T-cell (primary cell): ENCODE data around the gene DICER1. TPM values are rescaled to one million over a fixed set of nuclear protein-coding genes. Genes with fewer than 3 reads are reported as not detected.
A peak's percentile ranks its signal among the peaks of the same experiment; 100 is the strongest.
"Not testable (repeated sequence)": the region's sequence is repeated elsewhere in the genome, so short reads cannot be mapped to it uniquely, and the experiment has no call there.

Source experiments
- ATAC-seq, 4 experiments: fragments of 200-7000 bp in 3 of 4; fragments of 150-1000 bp in 1 of 4; cut with Tn5 transposase; replicated peaks in 1 of 4; 1 replicate in 3 of 4; 2 replicates in 1 of 4; pipeline ENCODE4 v1.10.0; 2021; ENCODE audit warnings: moderate library complexity in 3 of 4, mild to moderate bottlenecking in 2 of 4, moderate number of reproducible peaks in 1 of 4
- CTCF ChIA-PET, 2 donors: fragments of 300-600 bp; sonication (Branson Sonifier 250); formaldehyde crosslinking; loops; one replicate each; lab custom pipeline; 2022; ENCODE audit warnings: antibody characterized with exemption in 2 of 2; lab: Charles Lee
- POLR2A ChIA-PET, 2 donors: fragments of 300-600 bp; sonication (Branson Sonifier 250); formaldehyde crosslinking; loops; one replicate each; lab custom pipeline; 2022; ENCODE audit warnings: antibody characterized with exemption in 2 of 2; lab: Charles Lee
- DNase-seq, 35 experiments: peaks; one replicate each; pipeline versions ENCODE4 v3.0.0 to v3.0.0-alpha.2; 2013 to 2023
- H3K27ac ChIP-seq: one replicate; pipeline ENCODE4 v1.5.1; 2013; ENCODE audit warnings: low read length
- H3K27me3 ChIP-seq, 2 experiments: replicated peaks in 1 of 2; 1 replicate in 1 of 2; 2 replicates in 1 of 2; pipeline versions ENCODE4 v1.6.1 to v1.7.0; 2013; ENCODE audit warnings: low read length in 1 of 2, mixed read lengths in 1 of 2; ENCODE audit not compliant: control insufficient read depth in 2 of 2, insufficient read depth in 2 of 2; ENCODE audit errors: extremely low read depth in 1 of 2
- H3K36me3 ChIP-seq, 2 donors: 1 replicate in 1 of 2; 2 replicates in 1 of 2; pipeline versions ENCODE4 v1.6.1 to v1.7.0; 2013; ENCODE audit warnings: low read length in 1 of 2; ENCODE audit not compliant: control insufficient read depth in 2 of 2, insufficient read depth in 1 of 2; ENCODE audit errors: extremely low read depth in 1 of 2
- H3K4me1 ChIP-seq, 2 experiments: 1 replicate in 1 of 2; 2 replicates in 1 of 2; pipeline versions ENCODE4 v1.6.1 to v1.7.0; 2013; ENCODE audit warnings: low read length in 2 of 2, mixed read lengths in 1 of 2; ENCODE audit not compliant: insufficient read depth in 2 of 2, control insufficient read depth in 1 of 2; ENCODE audit errors: extremely low read depth in 1 of 2
- H3K4me3 ChIP-seq, 2 donors: 1 replicate in 1 of 2; 2 replicates in 1 of 2; pipeline versions ENCODE4 v1.5.1 to v1.7.0; 2013; ENCODE audit warnings: mild to moderate bottlenecking in 2 of 2, low read length in 1 of 2, moderate library complexity in 1 of 2; ENCODE audit not compliant: control insufficient read depth in 1 of 2; ENCODE audit errors: extremely low read depth in 1 of 2
- H3K9me3 ChIP-seq: 2 replicates; pipeline ENCODE4 v1.7.0; 2013
- H3K27ac Mint-ChIP-seq, 2 donors: one replicate each; pipeline ENCODE4 v1.8.0; 2020 to 2021; ENCODE audit warnings: mild to moderate bottlenecking in 2 of 2, mixed read lengths in 2 of 2
- H3K27me3 Mint-ChIP-seq, 2 donors: one replicate each; pipeline ENCODE4 v1.8.0; 2021 to 2022; ENCODE audit warnings: mixed read lengths in 2 of 2
- H3K36me3 Mint-ChIP-seq: one replicate; pipeline ENCODE4 v1.8.0; 2021; ENCODE audit warnings: mixed read lengths
- H3K4me1 Mint-ChIP-seq, 3 donors: one replicate each; pipeline ENCODE4 v1.8.0; 2020 to 2022; ENCODE audit warnings: mixed read lengths in 3 of 3, mild to moderate bottlenecking in 1 of 3
- H3K4me3 Mint-ChIP-seq, 3 donors: one replicate each; pipeline ENCODE4 v1.8.0; 2020 to 2022; ENCODE audit warnings: mild to moderate bottlenecking in 3 of 3, mixed read lengths in 3 of 3, moderate library complexity in 3 of 3
- H3K9me3 Mint-ChIP-seq, 3 donors: one replicate each; pipeline ENCODE4 v1.8.0; 2020 to 2022; ENCODE audit warnings: mixed read lengths in 3 of 3
- WGBS: methylation state at CpG from one replicate; pipeline ENCODE4 v1.1.5; 2013; ENCODE audit warnings: missing lambda C conversion rate; ENCODE audit not compliant: insufficient coverage; 5-methylcytosine and 5-hydroxymethylcytosine counted together
- total RNA-seq, 35 experiments: library from RNA in 6 of 35; stranded (reverse) in 6 of 35; fragments of 120-200 nt in 1 of 35; gene quantifications; one replicate each; pipeline versions ENCODE4 v1.2.1 to v1.2.4 and lab custom pipeline; 2013 to 2026

DICER1 gene
- total RNA-seq, 5 donors from 2014 or later (not counting 1 experiment from before 2014, with no cell fraction given) = 40.1 to 62.8 (median 57.8) TPM

DNA sequence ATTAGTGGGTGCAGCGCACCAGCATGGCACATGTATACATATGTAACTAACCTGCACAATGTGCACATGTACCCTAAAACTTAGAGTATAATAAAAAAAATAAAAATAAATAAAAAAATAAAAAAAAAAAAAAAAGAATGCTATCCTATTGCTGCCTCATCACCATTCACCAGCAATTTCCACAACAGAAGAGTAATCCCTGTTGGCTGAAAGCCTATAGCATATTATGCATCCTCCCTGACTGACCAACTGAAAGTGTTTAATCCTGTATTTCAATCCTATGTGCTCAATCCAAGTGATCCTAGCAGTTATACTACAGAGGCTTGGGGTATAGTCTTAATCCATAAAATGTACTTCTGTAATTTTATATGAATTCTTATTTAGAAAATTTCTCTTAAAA lies 18.5 kb downstream of the DICER1 start:
- CTCF ChIA-PET = no interaction called here
- Histone ChIP-seq H3K27me3 (no peaks in the 10 kb centered on the region), H3K36me3 (no peaks in the 10 kb centered on the region), H3K27ac (no peak overlapping the region), H3K9me3 (no peaks in the 10 kb centered on the region), H3K4me1 (peaks cover 3 to 14% of the 10 kb centered on the region in 2 experiments), H3K4me3 (no peak overlapping the region)
- no peak for DNase-seq
- H3K36me3 Mint-ChIP-seq = peaks cover 9% of the 10 kb centered on the region
- ATAC-seq = no peak
- H3K9me3 Mint-ChIP-seq = no peaks in the 10 kb centered on the region
- no CpG with 5 or more reads among the region's 1 CpG for WGBS
- peaks cover 81 to 85% (median 85%) of the 10 kb centered on the region in 3 donors for H3K4me1 Mint-ChIP-seq
- H3K27me3 Mint-ChIP-seq = no peaks in the 10 kb centered on the region
- H3K4me3 Mint-ChIP-seq = no peak overlapping the region
- POLR2A ChIA-PET = no interaction called here
- H3K27ac Mint-ChIP-seq = no peak overlapping the region

DNA sequence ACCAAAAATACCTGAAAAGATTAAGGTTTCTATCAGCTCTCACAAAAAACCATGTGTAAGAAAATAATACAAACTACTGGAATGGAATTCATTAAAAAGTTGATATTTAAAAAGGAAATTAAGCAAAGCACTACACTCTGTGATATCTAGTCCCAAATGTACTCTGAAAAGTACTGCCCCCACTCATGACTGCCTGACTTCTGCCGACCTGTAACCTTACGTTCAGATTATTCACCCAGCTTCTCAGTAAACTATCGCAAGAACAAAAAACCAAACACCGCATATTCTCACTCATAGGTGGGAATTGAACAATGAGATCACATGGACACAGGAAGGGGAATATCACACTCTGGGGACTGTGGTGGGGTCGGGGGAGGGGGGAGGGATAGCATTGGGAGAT lies 18.9 kb downstream of the DICER1 start:
- H3K9me3 Mint-ChIP-seq, ATAC-seq, H3K36me3 ChIP-seq, H3K36me3 Mint-ChIP-seq, H3K27ac ChIP-seq, DNase-seq, H3K4me3 ChIP-seq, H3K9me3 ChIP-seq, H3K4me3 Mint-ChIP-seq, H3K27me3 ChIP-seq, POLR2A ChIA-PET, H3K27me3 Mint-ChIP-seq, H3K27ac Mint-ChIP-seq: not testable (repeated sequence)
- H3K4me1 ChIP-seq = peaks cover 3 to 12% of the 10 kb centered on the region in 2 experiments
- H3K4me1 Mint-ChIP-seq = peaks cover 78 to 84% (median 83%) of the 10 kb centered on the region in 3 donors
- no CpG with 5 or more reads among the region's 5 CpGs for WGBS
- CTCF ChIA-PET = interaction anchor here in 1 of 2 donors (0.7 kb wide), 1 partner anchor 1877 kb away, joined by 3 read pairs; no protein-coding TSS in a partner anchor

GRCh38 chr14:95137804-95138167 lies 19.5 kb downstream of the DICER1 start:
- peak overlapping the region in 1 of 3 donors; percentile 51 for H3K4me3 Mint-ChIP-seq
- peaks cover 76 to 81% (median 80%) of the 10 kb centered on the region in 3 donors for H3K4me1 Mint-ChIP-seq

DNA sequence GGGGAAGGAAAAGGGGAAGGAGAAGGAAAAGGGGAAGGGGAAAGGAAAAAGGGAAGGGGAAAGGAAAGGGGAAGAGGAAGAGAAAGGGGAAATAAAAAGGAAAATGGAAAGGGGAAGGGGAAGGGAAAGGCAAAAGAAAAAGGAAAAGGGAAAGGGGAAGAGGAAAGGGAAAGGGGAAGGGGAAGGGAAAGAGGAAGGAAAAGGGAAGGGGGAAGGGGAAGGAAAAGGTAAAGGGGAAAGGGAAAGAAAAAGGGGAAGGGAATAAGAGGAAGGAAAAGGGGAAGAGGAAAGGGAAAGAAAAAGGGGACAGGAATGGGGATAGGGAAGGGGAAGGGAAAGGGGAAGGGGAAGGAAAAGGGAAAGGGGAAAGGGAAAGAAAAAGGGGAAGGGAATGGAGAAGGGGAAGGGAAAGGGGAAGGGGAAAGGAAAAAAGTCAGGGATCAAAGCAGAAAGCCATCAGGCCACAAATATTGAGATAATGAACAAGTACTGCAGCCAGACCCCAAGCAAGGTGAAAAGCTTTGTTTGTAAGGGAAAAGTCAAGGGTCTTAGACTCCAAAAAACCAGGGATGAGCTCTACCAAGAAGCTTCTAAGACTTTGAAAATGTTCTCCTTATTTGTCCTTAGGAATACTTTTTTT lies 20.0 kb downstream of the DICER1 start:
- no peak for DNase-seq
- Mint-ChIP-seq H3K4me3 (peak overlapping the region in 1 of 3 donors; percentile 51), H3K36me3 (peaks cover 21% of the 10 kb centered on the region), H3K4me1 (peaks cover 73 to 81% (median 75%) of the 10 kb centered on the region in 3 donors), H3K27ac (no peak overlapping the region), H3K27me3 (no peaks in the 10 kb centered on the region), H3K9me3 (no peaks in the 10 kb centered on the region)
- no peaks in the 10 kb centered on the region for H3K9me3 ChIP-seq
- no peaks in the 10 kb centered on the region for H3K27me3 ChIP-seq
- no peak overlapping the region for H3K27ac ChIP-seq
- ChIA-PET CTCF (interaction anchor here in 1 of 2 donors (0.6 kb wide), 1 partner anchor 48 kb away, joined by 5 read pairs; no protein-coding TSS in a partner anchor), POLR2A (no interaction called here)
- ATAC-seq = no peak
- H3K36me3 ChIP-seq = peaks cover 0 to 8% of the 10 kb centered on the region in 2 donors
- H3K4me3 ChIP-seq = no peak overlapping the region
- H3K4me1 ChIP-seq = peaks cover 3 to 11% of the 10 kb centered on the region in 2 experiments

More at GRCh38 chr14:95137804-95138167, 19.5 kb downstream of the DICER1 start:
- Histone ChIP-seq H3K27me3 (no peaks in the 10 kb centered on the region), H3K4me1 (peaks cover 3 to 11% of the 10 kb centered on the region in 2 experiments), H3K36me3 (peaks cover 0 to 4% of the 10 kb centered on the region in 2 donors), H3K4me3 (no peak overlapping the region), H3K27ac (no peak overlapping the region), H3K9me3 (no peaks in the 10 kb centered on the region)
- Mint-ChIP-seq H3K36me3 (peaks cover 16% of the 10 kb centered on the region), H3K27ac (peak overlapping the region in 1 of 2 donors; percentile 55), H3K9me3 (no peaks in the 10 kb centered on the region), H3K27me3 (no peaks in the 10 kb centered on the region)
- ChIA-PET POLR2A (no interaction called here), CTCF (interaction anchor here in 1 of 2 donors (0.6 to 0.7 kb wide), 2 partner anchors 49 to 1877 kb away, joined by 3 to 5 read pairs; no protein-coding TSS in a partner anchor)
- no peak for DNase-seq
- ATAC-seq = no peak
- WGBS = 100% methylated on average over 3 of the region's 5 CpGs

DNA sequence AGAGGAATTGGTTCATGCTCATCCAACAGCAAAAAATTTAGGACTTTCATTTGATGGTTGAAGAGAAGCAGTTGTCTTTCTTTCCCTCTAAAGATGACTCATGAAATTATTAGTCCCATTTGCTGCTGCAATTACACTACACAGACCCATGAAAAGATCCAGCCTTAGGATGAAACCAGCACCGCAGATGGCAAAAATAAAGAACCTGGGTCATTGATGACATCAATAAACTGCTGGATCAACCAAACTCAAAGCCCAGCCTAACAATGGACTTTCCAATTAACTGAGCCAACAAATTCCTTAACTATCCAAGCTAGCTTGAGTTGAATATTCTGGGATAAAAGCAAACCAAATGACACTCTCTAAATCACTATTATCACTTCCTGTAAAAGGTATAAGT lies 20.7 kb downstream of the DICER1 start:
- Histone ChIP-seq H3K4me3 (no peak overlapping the region), H3K4me1 (peaks cover 0 to 11% of the 10 kb centered on the region in 2 experiments), H3K9me3 (no peaks in the 10 kb centered on the region), H3K27ac (no peak overlapping the region), H3K27me3 (no peaks in the 10 kb centered on the region), H3K36me3 (peaks cover 0 to 10% of the 10 kb centered on the region in 2 donors)
- ChIA-PET POLR2A (no interaction called here), CTCF (no interaction called here)
- DNase-seq (no peak), ATAC-seq (no peak)
- Mint-ChIP-seq H3K27ac (no peak overlapping the region), H3K27me3 (no peaks in the 10 kb centered on the region), H3K36me3 (peaks cover 23% of the 10 kb centered on the region), H3K9me3 (no peaks in the 10 kb centered on the region), H3K4me3 (peak overlapping the region in 1 of 3 donors; percentile 51), H3K4me1 (peaks cover 69 to 75% (median 71%) of the 10 kb centered on the region in 3 donors)
- no CpG with 5 or more reads among the region's 1 CpG for whole genome bisulfite sequencing

DNA sequence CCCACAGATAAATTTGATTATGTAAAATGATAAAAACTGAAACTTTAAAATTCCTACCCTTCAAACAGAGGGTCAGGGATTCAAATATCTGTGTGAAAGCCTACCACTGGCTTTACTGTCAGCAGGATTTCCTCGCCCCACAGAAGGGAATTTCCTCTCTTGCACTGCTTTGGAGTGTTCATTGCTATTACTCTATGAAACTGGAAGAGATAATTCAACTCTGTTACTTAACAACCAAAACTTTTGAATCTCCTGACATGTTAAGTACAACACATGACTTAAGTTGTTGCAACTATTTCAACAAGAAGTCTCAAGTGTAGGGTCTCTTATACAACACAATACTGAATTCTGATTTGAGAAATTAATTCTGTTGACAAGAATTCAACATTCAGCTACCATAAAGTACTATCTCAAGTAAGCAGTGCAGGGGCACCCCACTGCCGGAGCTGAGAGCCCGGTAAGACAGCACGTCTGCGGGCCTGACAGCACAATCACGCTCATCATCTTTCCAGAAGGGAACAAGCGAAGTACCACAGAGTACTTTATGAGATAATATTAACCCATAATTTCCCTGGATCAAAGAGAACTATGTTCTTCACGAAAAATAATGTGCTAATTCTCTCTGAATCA lies 22.9 kb downstream of the DICER1 start:
- H3K27ac ChIP-seq = no peak overlapping the region
- H3K4me1 ChIP-seq = peaks cover 0 to 9% of the 10 kb centered on the region in 2 experiments
- whole genome bisulfite sequencing = 94% methylated on average over 7 of the region's 8 CpGs
- H3K9me3 ChIP-seq = no peaks in the 10 kb centered on the region
- Mint-ChIP-seq H3K27ac (peak overlapping the region in 1 of 2 donors; percentile 3), H3K4me1 (peaks cover 51 to 57% (median 52%) of the 10 kb centered on the region in 3 donors), H3K36me3 (peaks cover 29% of the 10 kb centered on the region), H3K9me3 (no peaks in the 10 kb centered on the region), H3K27me3 (no peaks in the 10 kb centered on the region), H3K4me3 (no peak overlapping the region)
- POLR2A ChIA-PET = no interaction called here
- H3K27me3 ChIP-seq = no peaks in the 10 kb centered on the region
- H3K36me3 ChIP-seq = peaks cover 0 to 26% of the 10 kb centered on the region in 2 donors
- DNase-seq (no peak), ATAC-seq (no peak)
- H3K4me3 ChIP-seq = no peak overlapping the region
- CTCF ChIA-PET = no interaction called here
